Parathyroid adenoma (tissue), 2 donors: Measurements from ENCODE around the gene ARHGAP22.

ENCODE experiments used
- H2AFZ ChIP-seq: fragments of 300-600 bp; sonication (generic); one replicate; pipeline ENCODE4 v1.7.0; 2017; ENCODE audit warnings: antibody characterized with exemption, mild to moderate bottlenecking
- H3K27ac ChIP-seq: fragments of 300-600 bp; sonication (generic); one replicate; pipeline ENCODE4 v1.7.0; 2017
- H3K27me3 ChIP-seq: fragments of 300-600 bp; sonication (generic); one replicate; pipeline ENCODE4 v1.7.0; 2017; ENCODE audit warnings: low read length; ENCODE audit not compliant: control insufficient read depth, insufficient read depth
- H3K36me3 ChIP-seq: fragments of 300-600 bp; sonication (generic); one replicate; pipeline ENCODE4 v1.7.0; 2017; ENCODE audit warnings: low read length; ENCODE audit not compliant: control insufficient read depth, insufficient read depth
- H3K4me1 ChIP-seq: fragments of 300-600 bp; sonication (generic); one replicate; pipeline ENCODE4 v1.7.0; 2017; ENCODE audit warnings: control low read depth
- H3K4me2 ChIP-seq: fragments of 300-600 bp; sonication (generic); one replicate; pipeline ENCODE4 v1.7.0; 2017; ENCODE audit warnings: low read length
- H3K4me3 ChIP-seq: fragments of 300-600 bp; sonication (generic); one replicate; pipeline ENCODE4 v1.7.0; 2017; ENCODE audit warnings: low read depth, low read length
- H3K79me2 ChIP-seq: fragments of 300-600 bp; sonication (generic); one replicate; pipeline ENCODE4 v1.7.0; 2017; ENCODE audit warnings: control low read depth
- H3K9ac ChIP-seq: fragments of 300-600 bp; sonication (generic); one replicate; pipeline ENCODE4 v1.7.0; 2017; ENCODE audit warnings: mild to moderate bottlenecking
- H3K9me3 ChIP-seq: fragments of 300-600 bp; sonication (generic); one replicate; pipeline ENCODE4 v1.7.0; 2017; ENCODE audit warnings: low read length; ENCODE audit not compliant: control insufficient read depth
- TF ChIP-seq, protein P1 (sequence below): fragments of 300-600 bp; sonication (generic); IDR thresholded peaks from one replicate; pipeline ENCODE4 v1.7.0; 2017; ENCODE audit warnings: antibody characterized with exemption, mild to moderate bottlenecking
- donor health status: primary hyperparathyroidism.

The ARHGAP22 gene

DNA sequence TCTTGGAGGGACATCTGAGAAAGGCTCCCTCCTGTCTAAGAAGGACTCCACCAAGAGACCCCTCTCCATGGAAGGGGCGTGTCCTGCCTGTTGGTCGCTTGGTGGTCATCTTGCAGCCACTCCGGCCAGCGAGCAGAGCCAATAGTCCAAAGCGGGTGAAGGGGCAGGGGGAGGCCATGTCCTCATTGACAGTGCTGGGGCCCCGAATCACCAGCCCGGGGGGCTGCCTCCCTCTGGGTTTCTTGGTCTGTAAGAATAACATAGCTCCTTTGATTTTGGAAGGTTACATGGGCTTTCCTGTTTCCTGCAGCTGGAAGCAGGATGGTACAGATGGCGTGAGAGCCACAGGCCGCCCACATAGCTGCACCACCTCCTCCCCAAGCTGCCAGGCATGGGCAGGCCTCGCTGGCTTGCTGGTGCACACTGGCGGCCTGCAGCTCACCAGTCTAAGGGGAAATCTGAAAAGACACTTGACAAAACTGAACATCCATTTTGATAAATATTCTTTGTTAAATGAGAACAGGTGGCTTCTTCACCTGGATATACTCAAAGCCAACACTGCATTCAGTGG, 105.8 kb downstream of the ARHGAP22 start:
- Histone ChIP-seq H3K4me2 (no peak overlapping the region), H3K27me3 (no peaks in the 10 kb centered on the region), H3K27ac (no peak overlapping the region), H3K36me3 (no peaks in the 10 kb centered on the region), H3K4me1 (peaks cover 5% of the 10 kb centered on the region), H3K9me3 (no peaks in the 10 kb centered on the region), H2AFZ (no peak overlapping the region), H3K79me2 (peaks cover 3% of the 10 kb centered on the region), H3K4me3 (no peak overlapping the region), H3K9ac (no peak overlapping the region)
- TF ChIP-seq, protein P1, sequence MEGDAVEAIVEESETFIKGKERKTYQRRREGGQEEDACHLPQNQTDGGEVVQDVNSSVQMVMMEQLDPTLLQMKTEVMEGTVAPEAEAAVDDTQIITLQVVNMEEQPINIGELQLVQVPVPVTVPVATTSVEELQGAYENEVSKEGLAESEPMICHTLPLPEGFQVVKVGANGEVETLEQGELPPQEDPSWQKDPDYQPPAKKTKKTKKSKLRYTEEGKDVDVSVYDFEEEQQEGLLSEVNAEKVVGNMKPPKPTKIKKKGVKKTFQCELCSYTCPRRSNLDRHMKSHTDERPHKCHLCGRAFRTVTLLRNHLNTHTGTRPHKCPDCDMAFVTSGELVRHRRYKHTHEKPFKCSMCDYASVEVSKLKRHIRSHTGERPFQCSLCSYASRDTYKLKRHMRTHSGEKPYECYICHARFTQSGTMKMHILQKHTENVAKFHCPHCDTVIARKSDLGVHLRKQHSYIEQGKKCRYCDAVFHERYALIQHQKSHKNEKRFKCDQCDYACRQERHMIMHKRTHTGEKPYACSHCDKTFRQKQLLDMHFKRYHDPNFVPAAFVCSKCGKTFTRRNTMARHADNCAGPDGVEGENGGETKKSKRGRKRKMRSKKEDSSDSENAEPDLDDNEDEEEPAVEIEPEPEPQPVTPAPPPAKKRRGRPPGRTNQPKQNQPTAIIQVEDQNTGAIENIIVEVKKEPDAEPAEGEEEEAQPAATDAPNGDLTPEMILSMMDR = no peak

DNA sequence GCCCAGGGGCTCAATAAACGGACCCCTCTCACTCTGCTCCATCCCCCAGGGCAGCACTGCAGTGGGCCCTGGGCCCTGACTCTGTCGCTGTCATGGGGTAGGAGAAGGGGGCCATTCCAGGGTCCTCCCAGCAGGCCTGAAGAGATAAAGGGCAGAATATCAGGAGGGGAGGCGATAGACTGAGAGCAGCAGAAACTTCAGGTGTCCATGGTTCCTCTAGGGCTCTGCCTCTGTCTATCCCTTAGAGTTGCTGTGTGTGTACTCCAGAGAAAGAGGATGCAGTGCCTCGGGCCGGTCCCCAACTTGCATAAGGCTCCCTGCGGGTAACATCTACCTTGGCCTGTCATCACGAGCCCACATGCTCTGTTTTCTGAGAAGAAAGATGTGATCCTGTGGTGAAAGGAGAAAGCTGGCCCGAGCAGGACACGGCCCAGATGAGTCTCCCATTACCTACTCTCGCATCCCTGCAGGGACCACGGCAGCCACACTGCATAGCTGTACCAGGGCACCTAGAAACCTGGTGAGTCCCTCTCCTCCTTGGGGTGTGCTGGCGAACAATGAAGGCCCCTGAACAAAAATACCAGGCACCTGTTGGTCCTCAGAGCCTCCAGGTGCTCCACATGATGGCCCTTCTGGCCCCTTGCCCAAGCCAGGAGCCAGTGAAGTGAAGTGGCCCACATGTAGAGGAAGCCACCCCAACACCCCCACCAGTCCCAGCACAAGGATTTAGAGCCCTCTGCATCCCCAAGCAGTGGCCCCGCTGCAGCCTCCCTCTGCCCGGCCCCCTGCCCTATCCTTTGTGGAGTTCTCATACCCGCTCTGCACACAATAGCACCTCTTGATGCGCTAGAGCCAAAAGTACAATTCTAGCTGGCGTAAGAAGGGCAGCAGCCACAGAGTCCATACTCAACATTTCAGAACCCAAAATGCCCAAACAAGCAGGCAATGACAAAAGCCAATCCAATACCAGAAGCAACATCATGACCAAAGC, 106.8 kb downstream of the ARHGAP22 start:
- no peaks in the 10 kb centered on the region for H3K27me3 ChIP-seq
- TF ChIP-seq, protein P1 = no peak
- H3K4me1 ChIP-seq = peaks cover 7% of the 10 kb centered on the region
- H3K36me3 ChIP-seq = no peaks in the 10 kb centered on the region
- no peak overlapping the region for H2AFZ ChIP-seq
- no peak overlapping the region for H3K4me2 ChIP-seq
- H3K9me3 ChIP-seq = no peaks in the 10 kb centered on the region
- H3K9ac ChIP-seq = no peak overlapping the region
- H3K4me3 ChIP-seq = no peak overlapping the region
- H3K27ac ChIP-seq = no peak overlapping the region
- H3K79me2 ChIP-seq = peaks cover 3% of the 10 kb centered on the region

- Histone ChIP-seq H3K36me3 (no peaks in the 10 kb centered on the region), H2AFZ (no peak overlapping the region), H3K9ac (no peak overlapping the region), H3K4me1 (peaks cover 7% of the 10 kb centered on the region), H3K4me3 (no peak overlapping the region), H3K9me3 (no peaks in the 10 kb centered on the region), H3K27me3 (no peaks in the 10 kb centered on the region), H3K4me2 (no peak overlapping the region), H3K27ac (no peak overlapping the region), H3K79me2 (peaks cover 3% of the 10 kb centered on the region)
- TF ChIP-seq, protein P1 = no peak
Measured at GRCh38 chr10:48496831-48497779, 107.8 kb downstream of the ARHGAP22 start.

GRCh38 chr10:48496105-48496830, 108.6 kb downstream of the ARHGAP22 start:
- H3K27me3 ChIP-seq = no peaks in the 10 kb centered on the region
- no peak overlapping the region for H2AFZ ChIP-seq
- no peak overlapping the region for H3K4me3 ChIP-seq

More at GRCh38 chr10:48496105-48496830, 108.6 kb downstream of the ARHGAP22 start:
- H3K9me3 ChIP-seq = no peaks in the 10 kb centered on the region
- no peak overlapping the region for H3K27ac ChIP-seq
- H3K79me2 ChIP-seq = peaks cover 5% of the 10 kb centered on the region
- no peak overlapping the region for H3K9ac ChIP-seq
- TF ChIP-seq, protein P1 = no peak
- peaks cover 5% of the 10 kb centered on the region for H3K4me1 ChIP-seq
- H3K4me2 ChIP-seq = no peak overlapping the region
- no peaks in the 10 kb centered on the region for H3K36me3 ChIP-seq
